Fibroblast of the aortic adventitia (primary cell): ENCODE results near the gene PRKN. TPM values are rescaled to one million over a fixed set of nuclear protein-coding genes. Genes with fewer than 3 reads are reported as not detected.

Source experiments
- DNase-seq: peaks from one replicate; pipeline ENCODE4 v3.0.0-alpha.2; 2010; ENCODE audit warnings: low read depth
- H3K4me3 ChIP-seq: 2 replicates; pipeline ENCODE4 v1.5.1; 2011; ENCODE audit warnings: low read depth, mild to moderate bottlenecking, control low read depth, low read length, moderate library complexity
- CTCF ChIP-seq: IDR thresholded peaks from 2 replicates; pipeline ENCODE4 v1.5.1; 2011; ENCODE audit warnings: mild to moderate bottlenecking, low read length, control low read depth, inconsistent platforms; ENCODE audit not compliant: insufficient read depth
- total RNA-seq: library from RNA; depleted of rRNA; stranded (reverse); fragments of >200 nt; gene quantifications from 2 replicates; pipeline ENCODE4 v1.2.3, GENCODE V29; 2012; ENCODE audit warnings: low replicate concordance

The PRKN gene
- total RNA-seq, 1 donor, result 2.0 TPM

DNA sequence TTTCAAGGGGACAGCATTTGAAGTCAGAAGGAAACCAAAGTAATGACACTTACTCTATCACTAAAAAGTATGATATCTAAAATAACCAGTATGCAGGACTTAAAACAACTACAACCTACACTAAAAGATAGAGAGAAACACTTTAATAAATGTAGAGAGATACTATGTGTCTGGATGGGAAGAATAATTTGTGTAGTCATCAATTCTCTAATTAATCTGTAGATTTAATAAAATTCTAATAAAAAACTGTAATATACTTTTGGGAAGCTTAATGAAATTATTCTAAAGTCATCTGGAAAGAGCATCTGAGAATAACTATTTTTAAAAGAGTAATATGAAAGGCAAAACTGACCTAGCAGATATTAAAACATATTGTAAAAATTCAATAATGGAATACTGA, 52.1 kb downstream of the PRKN start:
- DNase-seq, result no peak
- no peak overlapping the region for H3K4me3 ChIP-seq
- no peak for TF ChIP-seq CTCF

DNA sequence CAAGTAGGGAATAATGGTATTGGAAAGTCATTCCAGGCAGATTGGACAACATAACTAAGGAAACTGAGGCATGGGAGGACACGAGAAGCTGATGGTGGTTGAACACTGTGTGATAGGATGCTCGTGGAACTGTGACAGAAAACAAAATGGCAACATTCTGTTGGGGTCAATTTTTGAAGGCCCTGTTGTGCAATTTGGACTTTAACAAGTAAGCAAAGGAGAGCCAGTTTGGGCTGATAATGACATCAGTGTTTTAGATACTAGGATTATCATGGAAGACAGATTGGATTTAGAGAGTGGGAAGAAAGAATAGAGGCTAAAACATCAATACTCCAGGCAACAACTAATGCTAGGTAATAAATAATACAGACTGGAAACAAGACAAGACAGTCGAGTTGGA, 53.1 kb downstream of the PRKN start:
- TF ChIP-seq CTCF, result no peak

DNA sequence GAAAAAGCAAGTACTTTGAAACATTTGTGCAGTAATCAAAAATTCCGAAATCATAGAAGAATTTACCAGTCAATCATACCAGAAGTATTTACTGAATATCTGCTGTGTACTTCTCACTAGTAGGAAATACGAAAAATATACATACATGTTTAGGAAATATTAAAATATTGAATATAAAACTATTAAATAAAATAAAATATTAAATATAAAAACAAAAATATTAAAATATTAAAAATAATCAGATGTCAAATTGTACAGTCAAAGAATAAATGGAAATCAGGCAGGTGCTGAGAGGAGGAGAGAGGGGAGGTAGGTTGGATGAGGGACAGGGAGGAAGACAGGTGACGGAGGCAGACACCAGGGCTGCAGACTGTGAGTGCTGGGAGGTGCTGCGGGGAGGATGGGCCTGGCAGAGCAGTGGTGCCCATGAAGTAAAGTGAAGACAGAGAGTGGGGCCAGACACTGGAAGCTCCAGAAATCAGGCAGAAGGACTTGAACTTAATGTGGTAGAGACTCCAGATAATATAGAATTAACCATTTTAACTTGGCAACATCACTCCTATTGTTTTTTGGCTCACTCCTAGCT, 55.9 kb downstream of the PRKN start:
- DNase-seq, result no peak
- H3K4me3 ChIP-seq, result no peak overlapping the region
- TF ChIP-seq CTCF, result no peak

More for the DNA sequence above, 53.1 kb downstream of the PRKN start:
- H3K4me3 ChIP-seq, result no peak overlapping the region
- DNase-seq, result no peak

DNA sequence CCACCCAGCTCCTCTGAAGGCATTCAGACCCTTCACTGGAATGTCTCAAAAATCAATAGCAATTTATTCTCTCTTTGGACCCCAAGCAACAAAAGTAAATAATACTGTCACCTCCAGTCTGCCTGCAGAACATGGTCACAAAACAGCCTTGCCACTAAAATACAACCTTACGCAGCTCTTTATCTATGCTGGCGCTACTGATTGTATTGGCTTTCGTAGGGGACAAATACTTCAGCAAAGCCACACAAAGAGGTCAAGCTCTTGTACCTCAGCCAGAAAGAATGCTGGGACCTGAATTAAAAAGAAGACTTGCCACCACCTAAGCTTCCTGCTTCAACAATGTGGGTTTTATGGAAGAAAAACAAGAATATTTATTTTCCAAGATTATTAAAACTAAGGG, 57.2 kb downstream of the PRKN start:
- no peak overlapping the region for H3K4me3 ChIP-seq
- DNase-seq, result no peak
- TF ChIP-seq CTCF, result no peak

- H3K4me3 ChIP-seq, result no peak overlapping the region
- no peak for TF ChIP-seq CTCF
- no peak for DNase-seq
These were observed 61.3 kb downstream of the PRKN start for GRCh38 chr6:162666246-162666645.

- TF ChIP-seq CTCF, result no peak
- DNase-seq, result no peak
- no peak overlapping the region for H3K4me3 ChIP-seq
These were observed 73.8 kb downstream of the PRKN start for GRCh38 chr6:162653808-162654207.

GRCh38 chr6:162651505-162651904, 76.1 kb downstream of the PRKN start:
- DNase-seq, result no peak
- no peak for TF ChIP-seq CTCF
- no peak overlapping the region for H3K4me3 ChIP-seq
